ENCODE results near the gene TAB2. TPM values are rescaled to one million over a fixed set of nuclear protein-coding genes. Genes with fewer than 3 reads are reported as not detected.

The TAB2 gene
- polyA plus RNA-seq, 3 donors, result 3.1 to 32.0 (median 6.0) TPM

- Histone ChIP-seq H3K36me3 (replicated peaks in 1 of 2; ENCODE audit: control insufficient read depth in 1 of 2, insufficient read depth in 2 of 2, low read length in 2 of 2) (no peaks in the 10 kb centered on the region), H3K4me1 (ENCODE audit: control insufficient read depth in 1 of 2, insufficient read depth in 2 of 2, low read length in 2 of 2) (peaks cover 6 to 11% of the 10 kb centered on the region in 2 donors), H3K9me3 (replicated peaks in 1 of 2; ENCODE audit: control insufficient read depth in 1 of 2, insufficient read depth in 1 of 2, low read length in 2 of 2) (no peaks in the 10 kb centered on the region), H3K4me3 (replicated peaks in 1 of 3; ENCODE audit: low read depth in 2 of 3, low read length in 3 of 3) (no peak overlapping the region), H4K20me1 (ENCODE audit: insufficient read depth, low read length) (peaks cover 4% of the 10 kb centered on the region), H3K27me3 (ENCODE audit: control insufficient read depth in 2 of 2, insufficient read depth in 2 of 2, low read length in 2 of 2) (no peaks in the 10 kb centered on the region), H3K4me2 (replicated peaks; ENCODE audit: extremely low read depth, low read length, poor library complexity, severe bottlenecking) (no peak overlapping the region), H3K79me2 (ENCODE audit: insufficient read depth, low read length) (peaks cover 38% of the 10 kb centered on the region), H3K9ac (ENCODE audit: insufficient read depth, low read length, poor library complexity, severe bottlenecking) (no peak overlapping the region), H3K27ac (ENCODE audit: low read depth in 1 of 2, low read length in 2 of 2) (no peak overlapping the region), H2AFZ (ENCODE audit: insufficient read depth, low read depth, low read length, poor library complexity, severe bottlenecking) (no peak overlapping the region)
- DNase-seq, result no peak
- Mint-ChIP-seq H3K9me3 (no peaks in the 10 kb centered on the region), H3K27ac (no peak overlapping the region), H3K27me3 (ENCODE audit: low read depth in 3 of 3) (no peaks in the 10 kb centered on the region), H3K36me3 (no peaks in the 10 kb centered on the region), H3K4me1 (peaks cover 8% of the 10 kb centered on the region), H3K4me3 (no peak overlapping the region)
- WGBS (ENCODE audit: insufficient coverage), result 75% methylated on average over 1 of the region's 1 CpG
- TF ChIP-seq, protein P1, sequence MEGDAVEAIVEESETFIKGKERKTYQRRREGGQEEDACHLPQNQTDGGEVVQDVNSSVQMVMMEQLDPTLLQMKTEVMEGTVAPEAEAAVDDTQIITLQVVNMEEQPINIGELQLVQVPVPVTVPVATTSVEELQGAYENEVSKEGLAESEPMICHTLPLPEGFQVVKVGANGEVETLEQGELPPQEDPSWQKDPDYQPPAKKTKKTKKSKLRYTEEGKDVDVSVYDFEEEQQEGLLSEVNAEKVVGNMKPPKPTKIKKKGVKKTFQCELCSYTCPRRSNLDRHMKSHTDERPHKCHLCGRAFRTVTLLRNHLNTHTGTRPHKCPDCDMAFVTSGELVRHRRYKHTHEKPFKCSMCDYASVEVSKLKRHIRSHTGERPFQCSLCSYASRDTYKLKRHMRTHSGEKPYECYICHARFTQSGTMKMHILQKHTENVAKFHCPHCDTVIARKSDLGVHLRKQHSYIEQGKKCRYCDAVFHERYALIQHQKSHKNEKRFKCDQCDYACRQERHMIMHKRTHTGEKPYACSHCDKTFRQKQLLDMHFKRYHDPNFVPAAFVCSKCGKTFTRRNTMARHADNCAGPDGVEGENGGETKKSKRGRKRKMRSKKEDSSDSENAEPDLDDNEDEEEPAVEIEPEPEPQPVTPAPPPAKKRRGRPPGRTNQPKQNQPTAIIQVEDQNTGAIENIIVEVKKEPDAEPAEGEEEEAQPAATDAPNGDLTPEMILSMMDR (IDR thresholded peaks at IDR 0.05), result no peak
- intact Hi-C loops (cut with micrococcal nuclease), result no loop called here
Measured at GRCh38 chr6:149314325-149314905, 3.1 kb upstream of the TAB2 start.

- H3K4me2 ChIP-seq (replicated peaks; ENCODE audit: extremely low read depth, low read length, poor library complexity, severe bottlenecking), result peak overlapping the region; percentile 74
- H3K4me1 ChIP-seq (ENCODE audit: control insufficient read depth in 1 of 2, insufficient read depth in 2 of 2, low read length in 2 of 2), result peaks cover 17 to 29% of the 10 kb centered on the region in 2 donors
- intact Hi-C loops (cut with micrococcal nuclease), result loop anchor here in 1 of 2 donors (5.0 kb wide), 1 partner anchor 44 kb away; no protein-coding TSS in a partner anchor
- H4K20me1 ChIP-seq (ENCODE audit: insufficient read depth, low read length), result peaks cover 21% of the 10 kb centered on the region
- 0% methylated on average over 1 of the region's 7 CpGs for WGBS (ENCODE audit: insufficient coverage)
- peak overlapping the region; percentile 97 for H3K9ac ChIP-seq (ENCODE audit: insufficient read depth, low read length, poor library complexity, severe bottlenecking)
- no peak for DNase-seq
- H3K79me2 ChIP-seq (ENCODE audit: insufficient read depth, low read length), result peaks cover 56% of the 10 kb centered on the region
- H3K36me3 ChIP-seq (replicated peaks in 1 of 2; ENCODE audit: control insufficient read depth in 1 of 2, insufficient read depth in 2 of 2, low read length in 2 of 2), result no peaks in the 10 kb centered on the region
- H3K4me3 ChIP-seq (replicated peaks in 1 of 3; ENCODE audit: low read depth in 2 of 3, low read length in 3 of 3), result peak overlapping the region; percentile 82 to 87 (median 83)
- Mint-ChIP-seq H3K4me3 (peak overlapping the region; percentile 82 to 91), H3K9me3 (no peaks in the 10 kb centered on the region), H3K27ac (peak overlapping the region; percentile 86 to 93 (median 91)), H3K4me1 (peaks cover 24% of the 10 kb centered on the region), H3K27me3 (ENCODE audit: low read depth in 3 of 3) (no peaks in the 10 kb centered on the region), H3K36me3 (no peaks in the 10 kb centered on the region)
- no peaks in the 10 kb centered on the region for H3K27me3 ChIP-seq (ENCODE audit: control insufficient read depth in 2 of 2, insufficient read depth in 2 of 2, low read length in 2 of 2)
- peak overlapping the region; percentile 90 for H2AFZ ChIP-seq (ENCODE audit: insufficient read depth, low read depth, low read length, poor library complexity, severe bottlenecking)
- peak overlapping the region; percentile 88 to 94 for H3K27ac ChIP-seq (ENCODE audit: low read depth in 1 of 2, low read length in 2 of 2)
- H3K9me3 ChIP-seq (replicated peaks in 1 of 2; ENCODE audit: control insufficient read depth in 1 of 2, insufficient read depth in 1 of 2, low read length in 2 of 2), result no peaks in the 10 kb centered on the region
- TF ChIP-seq, protein P1 (IDR thresholded peaks at IDR 0.05), result no peak
Measured at GRCh38 chr6:149316108-149316727, 1.3 kb upstream of the TAB2 start.
